Measurements from ENCODE around the gene CUL3. TPM values are rescaled to one million over a fixed set of nuclear protein-coding genes. Genes with fewer than 3 reads are reported as not detected.

CUL3 gene
- total and polyA plus RNA-seq, 10 of the 15 experiments (the other 5 are each of a cell fraction or from before 2014, with no cell fraction given) = 22.0 to 95.4 (median 53.4) TPM

- no peak for TF ChIP-seq ZBTB11 (CRISPR knock-in tag; IDR thresholded peaks at IDR 0.05)
- no peak for TF ChIP-seq PAX5 (IDR thresholded peaks at IDR 0.05; ENCODE audit: borderline replicate concordance, low read depth, low read length)
- TF ChIP-seq ATF7 (IDR thresholded peaks at IDR 0.05; ENCODE audit: low read depth) = no peak
- no peak for TF ChIP-seq ZNF622 (IDR thresholded peaks at IDR 0.05)
- no peak for TF ChIP-seq E2F4 (IDR thresholded peaks at IDR 0.05; ENCODE audit: low read depth, low read length)
Measured at GRCh38 chr2:224555823-224556366, 29.3 kb downstream of the CUL3 start (continued).

GRCh38 chr2:224552771-224553170, 32.4 kb downstream of the CUL3 start:
- Histone ChIP-seq H3K27me3 (replicated peaks in 1 of 2; ENCODE audit: control insufficient read depth in 2 of 2, insufficient read depth in 2 of 2, low read length in 1 of 2) (no peaks in the 10 kb centered on the region), H3K36me3 (ENCODE audit: control insufficient read depth in 2 of 2, insufficient read depth in 2 of 2, low read length in 1 of 2) (peaks cover 4 to 6% of the 10 kb centered on the region in 2 experiments; a peak in 2 of 4 replicates), H3K9me3 (replicated peaks; ENCODE audit: control insufficient read depth, insufficient read depth, low read length) (no peaks in the 10 kb centered on the region; the same call in 2 of the 3 replicates), H3K4me2 (ENCODE audit: control insufficient read depth, insufficient read depth) (no peak overlapping the region), H4K20me1 (ENCODE audit: control insufficient read depth, insufficient read depth) (no peaks in the 10 kb centered on the region), H3K9ac (ENCODE audit: control insufficient read depth, insufficient read depth, low read length) (no peak overlapping the region), H3K4me1 (ENCODE audit: control insufficient read depth, insufficient read depth, low read length) (no peaks in the 10 kb centered on the region; the same call in 1 of the 2 replicates), H3K79me2 (ENCODE audit: control insufficient read depth, insufficient read depth, low read length) (peaks cover 36% of the 10 kb centered on the region), H3K4me3 (no peak overlapping the region), H2AFZ (ENCODE audit: control insufficient read depth, low read depth, low read length) (no peak overlapping the region), H3K27ac (ENCODE audit: control insufficient read depth, insufficient read depth) (no peak overlapping the region)
- no TSS peak for BruUV-seq (replicated peaks)
- ATAC-seq (no peak), FAIRE-seq (no peak), DNase-seq (ENCODE audit: low read depth, low spot score) (no peak)
- WGBS (ENCODE audit: insufficient coverage, insufficient replicate concordance, low lambda C conversion rate, missing lambda C conversion rate) = 93% methylated on average over 2 of the region's 2 CpGs
- CTCF ChIA-PET = no interaction called here
- RAD21 ChIA-PET (ENCODE audit: unreplicated experiment) = no interaction called here
- SMC1A ChIA-PET (ENCODE audit: uncharacterized antibody, unreplicated experiment) = interaction anchor here (1.4 kb wide), 1 partner anchor 8 kb away, joined by 6 read pairs; no protein-coding TSS in a partner anchor
- POLR2A ChIA-PET = interaction anchor here (0.6 kb wide), 1 partner anchor 10 kb away, joined by 3 read pairs; no protein-coding TSS in a partner anchor
- intact Hi-C loops (cut with micrococcal nuclease; ENCODE audit: unreplicated experiment) = no loop called here
- in situ Hi-C loops (cut with MboI) = no loop called here
- TF ChIP-seq BMI1 (IDR thresholded peaks at IDR 0.05; ENCODE audit: borderline replicate concordance) (no peak), BACH1 (IDR thresholded peaks at IDR 0.05; ENCODE audit: borderline replicate concordance) (no peak), ATF2 (IDR thresholded peaks at IDR 0.05; ENCODE audit: low read length) (no peak), EED (IDR thresholded peaks at IDR 0.05; ENCODE audit: low read depth) (no peak), ZNF384 (IDR thresholded peaks at IDR 0.05; ENCODE audit: borderline replicate concordance, low read depth, low read length) (no peak), PKNOX1 (IDR thresholded peaks at IDR 0.05) (no peak), TCF12 (IDR thresholded peaks at IDR 0.05; ENCODE audit: low read depth, low read length) (no peak), MAX (IDR thresholded peaks at IDR 0.05; ENCODE audit: low read depth, low read length) (no peak), TCF7 (IDR thresholded peaks at IDR 0.05; ENCODE audit: borderline replicate concordance) (no peak), CBX5 (IDR thresholded peaks at IDR 0.05; ENCODE audit: low read depth) (no peak), HDGF (IDR thresholded peaks at IDR 0.05) (no peak), NR2C2 (IDR thresholded peaks at IDR 0.05; ENCODE audit: borderline replicate concordance, control insufficient read depth, insufficient read length, low read depth) (no peak)

Measured in GM12878 (cell line).